DMS53 treated with DMSO at 0.1 percent for 48 hours (cell line): ENCODE data around the gene JAKMIP3.

Experiments
- DNase-seq: peaks from one replicate; lab custom pipeline; 2025; ENCODE audit not compliant: unreplicated experiment; lab: John Stamatoyannopoulos, UW

The JAKMIP3 gene

DNA sequence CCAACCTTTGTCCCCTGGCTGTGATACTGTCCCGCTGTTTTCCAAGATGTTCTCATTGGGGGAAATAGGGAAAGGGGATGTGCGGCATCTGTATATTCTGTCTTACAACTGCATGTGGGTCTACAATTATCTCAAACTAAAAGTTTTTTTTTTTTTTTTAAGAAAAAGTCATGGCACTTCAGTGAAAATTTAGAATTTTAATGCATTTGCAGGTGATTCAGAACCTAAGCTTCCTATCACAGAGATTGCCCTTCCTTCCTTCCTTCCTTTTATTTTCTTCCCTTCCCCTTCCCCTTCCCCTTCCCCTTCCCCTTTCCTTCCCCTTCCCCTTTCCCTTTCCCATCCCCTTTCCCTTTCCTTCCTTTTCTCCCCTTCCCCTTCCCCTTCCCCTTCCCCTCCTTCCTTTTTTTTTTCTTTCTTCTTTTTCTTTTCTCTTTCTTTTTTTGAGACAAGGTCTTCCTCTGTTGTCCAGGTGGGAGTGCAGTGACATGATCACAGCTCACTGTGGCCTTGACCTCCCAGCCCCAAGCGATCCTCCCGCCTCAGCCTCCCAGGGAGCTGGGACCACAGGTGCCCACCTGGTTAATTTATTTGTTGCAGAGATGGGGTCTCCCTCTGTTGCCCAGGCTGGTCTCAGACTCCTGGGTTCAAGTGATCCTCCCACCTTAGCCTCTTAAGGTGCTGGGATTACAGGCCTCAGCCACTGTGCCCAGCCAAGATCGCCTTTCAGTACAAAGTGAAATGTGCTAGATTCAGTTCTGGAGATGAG, 32.0 kb downstream of the JAKMIP3 start:
- no peak for DNase-seq

DNA sequence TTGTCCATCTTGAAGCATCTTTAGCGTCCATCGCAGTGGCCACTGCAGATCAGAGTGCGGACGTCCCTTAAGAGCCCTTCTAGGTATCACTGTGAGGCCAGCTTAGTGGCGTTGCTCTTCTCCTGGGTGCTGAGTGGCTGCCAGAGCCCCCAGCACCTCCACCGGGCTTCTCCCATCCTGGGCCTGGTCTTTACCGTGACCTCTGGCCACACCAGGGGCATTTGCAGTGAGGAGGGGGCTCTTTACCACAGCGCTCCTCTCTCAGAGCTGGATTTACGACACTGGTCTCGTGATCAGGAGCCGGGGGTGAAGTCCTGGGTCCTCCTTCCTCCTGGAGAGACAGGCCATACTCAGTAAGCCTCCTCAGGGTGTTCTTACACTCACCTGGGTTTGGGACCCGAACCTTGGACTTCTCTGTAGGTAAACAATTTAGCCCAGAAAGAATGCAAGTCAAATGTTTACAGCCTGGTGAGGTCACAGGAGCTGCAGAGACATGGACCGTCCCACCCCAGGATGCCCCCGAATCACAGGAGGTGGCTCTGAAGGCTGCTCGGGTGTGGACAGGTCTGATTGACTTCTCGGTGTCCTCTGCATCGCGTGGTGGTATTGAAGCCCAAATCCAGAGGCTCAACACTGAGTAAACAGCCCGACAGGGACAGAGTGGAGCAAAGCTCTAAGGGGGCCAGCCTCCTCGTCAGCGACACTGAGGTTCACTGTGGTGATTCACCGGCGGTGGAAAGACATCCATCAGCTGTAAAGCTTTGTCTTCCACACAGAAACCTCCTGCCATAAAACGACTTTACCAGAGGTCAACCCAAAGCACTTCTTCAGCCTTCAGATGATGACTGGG, 33.0 kb downstream of the JAKMIP3 start:
- DNase-seq: no peak

DNA sequence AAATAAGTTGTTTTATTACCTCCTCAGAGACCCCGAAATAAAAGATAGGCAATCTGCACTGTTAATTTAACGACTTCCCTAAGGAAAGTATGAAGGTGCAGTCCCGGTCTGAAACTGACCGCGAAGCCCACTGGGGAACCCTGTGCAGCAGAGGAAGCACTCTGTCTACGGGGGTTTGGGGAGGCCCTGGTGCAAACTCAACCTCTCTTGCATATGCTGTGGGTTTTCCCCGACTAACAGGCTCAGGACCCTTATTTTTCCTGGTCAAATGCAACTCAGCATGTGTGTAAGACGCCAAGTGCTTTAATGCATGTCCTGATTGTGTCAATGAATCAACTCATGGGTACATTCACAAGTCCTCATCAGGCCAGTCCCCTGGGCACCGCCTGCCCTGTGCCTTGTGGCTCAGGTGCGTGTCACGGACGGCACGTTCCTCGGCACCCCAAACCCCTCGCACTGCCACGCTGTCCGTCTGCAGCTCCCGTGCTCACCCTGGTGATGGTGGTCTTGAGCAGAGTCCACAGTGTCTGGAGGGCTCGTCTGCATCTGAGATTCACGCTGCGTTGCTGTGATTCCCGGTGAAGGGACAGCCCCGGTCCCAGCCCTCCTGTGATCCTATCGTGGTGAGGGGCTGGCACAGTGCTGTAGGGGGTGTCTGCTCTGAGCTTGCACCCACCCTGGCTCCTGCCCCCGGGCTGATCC, 33.8 kb downstream of the JAKMIP3 start:
- no peak for DNase-seq

DNA sequence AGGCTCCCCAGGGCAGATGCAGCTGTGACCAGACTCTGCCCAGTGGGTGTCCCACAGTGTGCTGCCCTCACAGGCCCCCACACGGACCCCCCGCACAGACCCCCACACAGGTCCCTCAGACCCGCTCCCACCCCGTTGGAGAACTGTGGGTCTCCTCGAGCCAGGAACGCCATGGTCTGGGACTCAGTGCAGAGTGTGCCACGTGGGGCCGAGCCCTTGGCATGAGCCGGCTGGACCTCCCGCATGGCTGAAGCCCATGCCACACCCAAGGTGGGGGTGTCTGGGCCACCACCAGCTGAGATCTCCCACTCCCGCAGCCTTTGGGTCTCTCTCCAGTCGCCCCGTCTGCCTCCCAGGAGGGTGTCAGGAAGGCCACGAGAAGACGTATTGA, 34.3 kb downstream of the JAKMIP3 start:
- no peak for DNase-seq

DNA sequence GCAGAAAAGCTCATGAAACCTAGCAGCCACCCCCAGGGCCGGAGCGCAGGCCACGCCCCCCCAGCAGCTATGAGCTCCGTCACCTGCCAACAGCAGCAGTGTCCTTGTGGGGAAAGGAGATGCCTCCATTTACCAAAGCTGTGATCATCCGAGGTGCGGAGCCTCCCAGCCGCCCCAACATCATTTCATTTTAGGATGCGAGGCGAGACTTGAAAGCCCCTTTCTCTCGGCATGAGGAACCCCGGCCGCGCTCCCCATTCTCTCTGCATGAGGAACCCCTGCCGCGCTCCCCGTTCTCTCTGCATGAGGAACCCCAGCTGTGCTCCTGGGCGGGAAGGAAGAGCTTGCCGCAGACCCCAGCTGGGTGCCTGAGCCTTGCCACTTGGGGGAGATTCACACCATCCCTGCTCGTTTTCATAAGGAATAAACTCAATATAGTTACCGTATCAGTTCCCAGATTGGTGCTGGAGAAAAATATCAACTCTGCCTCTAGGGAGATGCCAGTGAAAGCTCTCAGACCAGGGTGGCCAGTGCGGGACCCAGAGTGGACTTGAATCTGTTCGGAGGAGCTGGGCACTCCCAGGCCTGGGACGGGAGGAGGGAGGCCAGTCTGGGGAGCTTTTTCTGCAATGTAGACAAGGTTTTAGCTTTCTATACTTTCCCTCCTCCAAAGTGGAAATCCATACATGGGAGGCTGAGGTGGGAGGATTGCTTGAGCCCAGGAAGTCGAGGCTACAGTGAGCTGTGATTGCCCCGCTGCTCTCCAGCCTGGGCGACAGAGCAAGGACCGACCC, 35.0 kb downstream of the JAKMIP3 start:
- DNase-seq: no peak

DNA sequence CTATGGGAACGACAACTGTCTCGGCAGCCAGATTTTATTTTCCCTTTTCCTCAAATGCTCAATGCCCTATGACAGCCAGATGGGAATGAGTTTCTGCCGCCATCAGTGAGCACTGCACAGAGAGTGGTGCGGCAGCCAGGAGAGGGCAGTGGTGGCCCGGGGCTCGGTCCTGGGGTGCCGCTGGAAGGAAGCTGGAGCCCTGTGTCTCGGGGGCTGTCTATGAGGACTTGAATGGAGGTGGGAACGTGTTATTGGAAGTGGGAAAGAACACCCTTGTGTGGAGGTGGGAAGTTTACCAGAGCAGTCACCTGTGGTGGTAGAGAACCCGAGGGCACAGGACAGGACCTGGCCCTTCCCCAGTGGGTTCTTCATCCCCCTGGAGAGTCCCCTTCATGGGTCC, 35.8 kb downstream of the JAKMIP3 start:
- DNase-seq: no peak

DNA sequence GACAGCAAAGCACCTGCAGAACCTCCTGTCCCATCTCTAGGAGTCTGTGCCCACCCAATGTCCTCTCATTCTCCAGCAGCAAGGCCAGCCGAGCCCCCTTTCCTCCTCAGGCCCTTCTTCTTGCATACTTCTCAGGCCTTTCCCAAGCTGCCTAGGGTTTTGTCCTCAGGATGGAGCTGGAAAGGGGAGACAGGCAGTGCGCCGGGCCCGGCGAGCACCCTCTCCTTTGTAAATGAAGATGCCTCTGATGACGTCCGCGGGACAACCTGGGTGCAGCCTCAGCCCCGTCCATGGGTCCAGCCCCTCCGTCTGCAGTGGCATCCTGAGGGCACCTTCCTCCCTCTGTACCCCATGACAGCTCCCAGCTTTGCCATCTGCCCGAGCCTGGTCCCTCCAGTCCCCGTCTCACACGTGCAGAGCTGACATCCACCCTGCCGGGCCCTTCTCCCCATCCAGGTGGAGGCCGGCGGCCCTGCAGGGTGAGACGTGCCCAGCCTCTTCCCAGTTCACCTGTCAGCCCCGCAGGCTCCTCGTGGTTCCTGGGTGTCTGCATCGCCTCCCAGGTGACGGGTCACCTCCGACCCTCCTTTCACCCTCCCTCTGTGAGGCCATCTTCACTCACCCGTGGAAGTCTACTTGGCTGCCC, 36.4 kb downstream of the JAKMIP3 start:
- no peak for DNase-seq

DNA sequence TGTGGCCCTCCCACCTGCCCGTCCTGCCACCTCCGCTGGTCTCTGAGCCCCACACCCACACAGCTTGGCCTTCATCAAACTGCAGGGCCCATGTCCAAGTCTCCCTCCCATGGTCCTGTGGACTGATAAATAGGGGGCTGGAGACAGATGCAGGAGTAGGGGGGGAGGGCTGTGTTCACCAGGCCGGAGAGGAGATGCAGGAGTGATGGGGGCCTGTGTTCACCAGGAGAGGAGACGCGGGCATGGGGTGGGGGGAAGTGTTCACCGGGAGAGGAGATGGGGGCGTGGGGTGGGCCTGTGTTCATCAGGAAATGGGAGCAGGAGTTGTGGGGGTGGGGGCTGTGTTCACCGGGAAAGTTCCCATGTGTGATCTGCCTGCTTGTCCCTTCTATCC, 37.0 kb downstream of the JAKMIP3 start:
- no peak for DNase-seq

DNA sequence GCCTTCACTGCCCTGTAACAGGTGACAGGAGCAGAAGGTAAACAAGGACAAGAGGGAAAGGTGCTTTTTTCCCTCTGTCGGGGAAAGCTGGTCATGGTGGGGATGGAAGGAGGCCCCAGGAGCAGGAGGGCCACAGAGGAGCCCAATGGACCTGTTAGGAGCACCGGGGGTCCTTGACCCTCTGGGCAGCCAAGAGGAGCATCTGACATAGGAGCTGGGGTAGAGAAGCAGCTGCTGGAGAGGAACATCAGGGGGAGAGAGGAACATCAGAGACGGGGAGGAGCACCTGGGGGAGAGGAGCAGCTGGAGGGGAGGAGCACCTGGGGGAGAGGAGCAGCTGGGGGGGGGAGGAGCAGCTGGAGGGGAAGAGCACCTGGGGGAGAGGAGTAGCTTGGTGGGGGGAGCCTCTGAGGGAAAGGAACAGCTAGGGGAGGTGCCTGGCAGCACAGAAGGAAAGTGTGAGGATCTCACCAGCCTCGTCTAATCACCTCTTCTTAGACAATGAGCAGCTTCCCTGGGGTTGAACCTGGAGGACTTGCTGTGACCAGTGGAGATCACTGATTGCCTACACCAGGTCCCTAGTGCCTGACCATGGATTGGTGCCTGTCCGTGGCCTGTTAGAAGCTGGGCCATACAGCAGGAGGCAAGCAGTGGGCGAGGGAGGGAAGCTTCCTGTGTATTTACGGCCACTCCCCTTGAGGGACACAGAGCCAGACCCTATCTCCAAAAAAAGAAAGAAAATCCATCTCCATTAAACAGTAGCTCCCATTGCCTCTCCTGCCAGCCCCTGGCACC, 37.6 kb downstream of the JAKMIP3 start:
- no peak for DNase-seq

DNA sequence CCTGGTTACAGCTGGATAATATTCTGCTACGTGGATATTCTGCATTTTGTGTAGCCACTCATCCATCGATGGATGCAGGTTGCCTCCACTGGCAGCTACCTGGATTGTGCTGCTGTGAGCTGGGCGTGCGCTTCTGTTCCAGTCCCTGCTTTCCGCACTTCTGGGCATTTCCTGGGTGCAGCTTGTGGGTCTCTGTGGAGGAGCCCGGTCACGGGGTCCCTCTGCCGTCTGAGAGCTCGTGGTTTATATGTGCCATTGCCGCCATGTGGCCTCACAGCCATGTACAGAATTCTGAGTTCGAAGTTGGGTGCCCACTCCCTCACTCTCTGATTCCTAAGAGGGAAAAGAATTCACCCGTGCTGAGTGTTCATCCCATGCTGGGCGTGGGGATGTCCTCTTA, 38.3 kb downstream of the JAKMIP3 start:
- no peak for DNase-seq

DNA sequence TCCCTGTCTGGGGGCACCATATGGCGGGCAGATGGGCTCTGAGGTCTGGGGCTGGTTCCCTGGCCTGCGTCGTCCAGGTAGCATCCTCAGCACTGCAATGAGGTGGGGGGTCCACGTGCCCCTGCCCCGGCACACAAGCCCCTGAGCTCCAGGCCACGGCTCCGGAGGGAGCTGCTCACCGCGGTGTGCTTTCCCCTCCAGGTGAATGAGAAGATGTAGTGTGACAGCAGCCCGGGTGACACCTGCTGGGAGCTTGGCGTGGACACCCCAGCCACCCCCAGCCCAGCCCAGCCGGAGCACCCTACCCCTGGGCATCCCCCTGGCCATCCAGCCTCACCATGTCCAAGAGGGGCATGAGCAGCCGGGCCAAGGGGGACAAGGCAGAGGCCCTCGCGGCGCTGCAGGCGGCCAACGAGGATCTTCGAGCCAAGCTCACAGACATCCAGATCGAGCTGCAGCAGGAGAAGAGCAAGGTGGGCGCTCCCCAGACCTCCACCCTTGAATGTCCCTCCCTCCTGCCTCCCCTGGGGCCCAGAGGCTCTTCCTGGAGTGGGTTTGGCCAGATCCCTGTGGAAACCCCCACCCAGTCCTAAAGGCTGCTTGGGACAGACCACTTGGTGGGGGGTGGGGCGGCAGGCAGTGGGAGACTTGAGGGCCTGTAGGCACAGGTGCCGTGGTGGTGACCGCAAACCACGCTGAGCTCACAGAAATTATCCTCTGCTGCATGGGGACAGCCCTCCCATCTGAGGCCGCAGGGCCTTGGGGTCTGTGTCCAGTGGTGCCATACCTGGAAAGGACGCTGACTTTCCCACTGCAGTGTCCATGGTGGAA, 38.9 kb downstream of the JAKMIP3 start:
- DNase-seq: no peak

DNA sequence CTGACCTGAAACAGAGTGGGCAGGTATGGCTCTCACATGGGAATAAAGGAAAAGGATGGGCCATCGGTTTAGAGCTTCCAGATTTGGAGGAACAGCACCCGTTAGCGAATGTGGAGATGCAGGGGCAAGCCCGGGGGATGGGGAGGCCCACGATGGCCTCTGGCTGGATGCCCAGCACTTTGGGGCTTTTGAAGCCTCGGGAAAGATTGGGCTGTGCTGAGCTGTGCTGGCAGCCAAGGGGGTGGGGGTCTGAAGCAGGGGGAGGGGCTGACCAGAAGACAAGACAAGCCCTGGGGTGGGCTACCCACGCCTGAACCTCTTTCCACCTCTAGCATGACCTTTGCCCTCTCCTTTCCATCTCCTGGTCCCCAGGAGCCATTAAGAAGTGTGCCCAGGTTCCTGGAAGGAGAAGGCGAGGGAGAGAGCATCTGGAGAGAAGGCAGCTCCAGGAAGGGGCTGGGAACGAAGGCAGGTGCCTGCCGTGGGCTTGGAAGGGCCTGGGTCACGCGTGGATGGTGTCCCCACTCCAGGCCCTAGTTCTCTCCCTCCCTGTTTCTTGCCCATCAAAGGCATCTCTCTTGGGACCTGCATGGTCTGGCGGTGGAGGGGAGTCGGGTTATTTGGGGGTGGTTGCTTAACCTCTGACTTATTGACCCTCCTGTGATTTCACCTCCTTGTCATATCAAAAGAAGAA, 39.7 kb downstream of the JAKMIP3 start:
- DNase-seq: no peak

DNA sequence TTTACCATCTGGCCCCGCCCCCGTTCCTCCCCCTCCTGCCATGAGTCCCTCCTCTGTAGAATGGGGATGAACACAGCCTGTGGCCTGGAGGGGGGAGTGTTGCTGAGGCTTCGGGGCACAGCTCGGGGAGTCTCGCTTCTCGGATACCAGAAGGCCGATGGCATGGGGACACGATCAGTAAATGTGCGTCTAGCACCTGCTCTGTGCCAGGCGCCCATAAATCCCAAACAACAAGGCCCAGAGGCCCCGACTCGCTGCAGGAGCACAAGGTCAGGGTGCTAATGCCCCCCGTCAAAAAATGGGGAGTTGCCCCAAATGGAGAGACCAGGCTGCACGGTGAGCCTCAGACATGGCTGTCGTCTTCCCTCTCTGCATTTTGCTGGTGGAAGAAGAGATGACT, 40.7 kb downstream of the JAKMIP3 start:
- DNase-seq: no peak

DNA sequence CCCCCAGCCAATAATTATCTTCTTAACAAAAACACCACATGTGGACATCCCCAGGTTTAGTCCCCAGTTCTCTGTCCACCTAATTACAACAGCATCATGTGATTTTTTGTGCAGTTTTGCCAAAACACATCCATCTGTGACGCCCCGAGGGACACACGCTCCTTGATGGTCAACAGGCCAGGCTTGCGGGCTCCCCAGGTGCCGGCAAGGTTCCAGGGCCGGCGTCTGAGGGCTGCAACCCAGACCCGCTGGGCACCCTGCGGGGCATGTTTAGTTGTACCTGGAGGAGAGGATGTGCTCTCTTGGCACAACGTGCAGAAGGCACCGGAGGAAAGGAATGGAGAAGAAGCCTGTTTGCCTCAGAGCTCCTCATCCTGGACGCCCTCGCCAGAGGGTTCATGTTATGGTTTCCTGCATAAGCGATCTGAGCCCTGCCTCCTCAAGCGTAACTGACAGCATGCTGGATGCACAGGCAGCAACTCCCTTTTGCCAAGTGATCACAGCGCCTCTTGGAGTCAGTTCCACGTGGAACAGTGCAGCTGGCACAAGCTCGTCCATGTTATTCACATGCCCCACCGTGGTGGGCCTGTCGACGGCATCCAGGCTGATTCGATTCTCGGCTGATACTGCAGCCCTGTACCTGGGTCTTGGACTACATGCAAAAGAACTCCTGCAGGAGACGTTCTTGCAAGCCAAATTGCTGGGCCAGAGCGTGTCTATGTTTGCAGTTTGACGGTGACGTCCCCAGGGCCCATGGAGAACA, 41.6 kb downstream of the JAKMIP3 start:
- DNase-seq: no peak

DNA sequence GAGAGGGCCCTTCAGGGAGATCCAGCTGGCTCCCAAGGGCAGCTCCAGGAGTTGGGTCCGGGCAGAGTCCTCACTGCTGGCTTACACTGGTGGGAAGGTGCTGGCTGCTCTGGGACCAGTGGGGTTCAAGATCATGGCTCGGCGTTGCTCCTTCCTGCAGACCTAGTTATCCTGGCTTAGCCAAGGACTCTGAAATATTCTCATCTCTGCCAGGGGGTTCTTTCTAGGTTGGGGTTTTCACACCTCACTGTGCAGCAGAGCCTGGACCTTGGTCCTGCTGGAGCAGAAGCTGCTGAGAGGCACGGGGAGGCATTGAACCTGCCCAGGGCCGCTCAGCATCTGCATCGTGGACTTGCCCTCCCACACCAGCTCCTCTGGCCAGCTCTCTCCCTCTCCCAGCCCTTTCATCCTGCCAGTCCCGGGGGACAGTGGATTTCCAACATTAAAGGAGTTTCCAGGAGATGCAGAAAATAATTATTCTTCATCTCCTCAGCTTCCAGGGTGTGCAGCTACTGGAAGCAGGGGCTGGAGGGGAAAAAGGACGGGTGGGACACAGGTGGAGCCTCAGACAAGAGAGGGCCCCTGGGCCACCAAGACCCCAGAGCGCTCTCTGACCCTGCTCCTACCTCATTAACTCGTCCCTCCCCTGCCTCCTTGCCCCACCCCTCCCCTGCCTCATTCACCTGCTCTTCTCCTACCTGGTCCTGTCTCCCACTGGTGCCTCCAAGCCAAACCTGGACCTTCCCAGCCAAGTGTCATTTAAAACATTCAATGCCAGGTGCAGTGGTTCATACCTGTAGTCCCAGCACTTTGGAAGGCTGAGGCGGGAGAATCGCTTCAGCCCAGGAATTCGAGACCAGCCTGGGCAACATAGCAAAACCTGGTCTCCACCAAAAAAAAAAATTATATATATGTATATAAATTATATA, 42.5 kb downstream of the JAKMIP3 start:
- no peak for DNase-seq

DNA sequence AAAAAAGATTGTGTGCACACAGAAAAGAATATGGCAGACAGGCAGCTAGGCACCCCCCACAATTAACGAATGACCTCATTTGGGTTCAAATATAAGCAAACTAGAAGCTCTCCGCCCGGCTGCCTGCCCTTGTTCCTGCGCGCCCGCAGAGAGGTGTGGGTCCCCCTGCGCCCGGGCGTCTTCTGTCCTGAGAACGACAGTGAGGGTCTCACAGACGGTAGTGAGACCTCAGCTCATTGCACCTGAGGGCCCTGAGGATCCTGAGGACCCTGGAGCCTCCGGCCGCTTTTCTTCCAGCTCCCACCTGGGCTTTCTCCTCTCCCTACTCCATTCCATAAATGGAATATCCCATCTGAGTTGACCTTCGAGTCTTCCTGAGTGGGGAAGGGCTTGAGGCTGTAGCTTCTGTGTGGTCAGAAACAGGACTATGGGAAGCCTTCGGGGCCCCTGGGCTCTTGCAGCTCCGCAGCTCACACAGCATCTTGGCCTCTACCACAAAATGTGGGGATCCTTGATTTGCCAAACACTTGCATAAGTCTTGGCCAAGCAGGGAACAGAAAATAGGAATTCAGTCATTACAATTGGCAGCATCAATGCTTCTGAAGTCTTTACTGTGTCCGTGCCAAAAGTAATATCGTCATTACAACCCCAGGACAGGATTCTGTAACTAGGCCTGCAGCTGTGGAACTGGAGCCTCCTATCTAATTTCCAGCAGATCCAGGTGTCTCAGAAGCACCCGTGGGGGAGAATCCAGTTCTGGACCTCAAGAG, 43.8 kb downstream of the JAKMIP3 start:
- DNase-seq: no peak
